KMS-11 (cell line): ENCODE data around the gene FOXN1.
A peak's percentile ranks its signal among the peaks of the same experiment; 100 is the strongest.

Experiments used
- H2AFZ ChIP-seq: fragments of 200-600 bp; sonication (generic); 2 replicates; pipeline ENCODE4 v1.6.1; 2016; ENCODE audit warnings: antibody characterized with exemption, mixed run types, low read depth
- H3K27ac ChIP-seq: fragments of 200-600 bp; sonication (generic); 2 replicates; pipeline ENCODE4 v1.6.1; 2016; ENCODE audit warnings: mild to moderate bottlenecking, mixed run types
- H3K27me3 ChIP-seq: fragments of 200-600 bp; sonication (generic); 2 replicates; pipeline ENCODE4 v1.6.1; 2017; ENCODE audit warnings: mild to moderate bottlenecking, low read depth, mixed run types, moderate library complexity; ENCODE audit not compliant: insufficient read depth
- H3K36me3 ChIP-seq: fragments of 200-600 bp; sonication (generic); 2 replicates; pipeline ENCODE4 v1.6.1; 2017; ENCODE audit warnings: mild to moderate bottlenecking, mixed run types; ENCODE audit not compliant: insufficient read depth
- H3K4me1 ChIP-seq: fragments of 200-600 bp; sonication (generic); 2 replicates; pipeline ENCODE4 v1.6.1; 2016; ENCODE audit warnings: mild to moderate bottlenecking, low read depth, mixed run types; ENCODE audit not compliant: poor library complexity, severe bottlenecking
- H3K4me2 ChIP-seq: fragments of 200-600 bp; sonication (generic); 2 replicates; pipeline ENCODE4 v1.7.0; 2016; ENCODE audit warnings: mild to moderate bottlenecking, mixed run types
- H3K4me3 ChIP-seq: fragments of 200-600 bp; sonication (generic); IDR thresholded peaks from 2 replicates; pipeline ENCODE4 v1.6.1; 2017; ENCODE audit warnings: low read depth, low read length, mixed read lengths; ENCODE audit not compliant: insufficient read depth
- H3K79me2 ChIP-seq: fragments of 200-600 bp; sonication (generic); 2 replicates; pipeline ENCODE4 v1.6.1; 2016; ENCODE audit warnings: low read depth, mixed run types; ENCODE audit not compliant: insufficient read depth
- H3K9ac ChIP-seq: fragments of 200-600 bp; sonication (generic); 2 replicates; pipeline ENCODE4 v1.6.1; 2016; ENCODE audit warnings: mild to moderate bottlenecking, mixed run types
- H4K20me1 ChIP-seq: fragments of 200-600 bp; sonication (generic); 2 replicates; pipeline ENCODE4 v1.6.1; 2016; ENCODE audit warnings: mild to moderate bottlenecking, mixed run types; ENCODE audit not compliant: insufficient read depth
- TF ChIP-seq, protein P1 (sequence below): fragments of 200-600 bp; sonication (generic); conservative IDR thresholded peaks from 2 replicates; pipeline ENCODE4 v1.6.1; 2017; ENCODE audit warnings: low read depth, mild to moderate bottlenecking, antibody characterized with exemption, low read length, moderate library complexity, mixed read lengths

The FOXN1 gene

GRCh38 chr17:28547096-28547622, 41.0 kb downstream of the FOXN1 start:
- H3K4me1 ChIP-seq, result peaks cover 28% of the 10 kb centered on the region
- no peaks in the 10 kb centered on the region for H4K20me1 ChIP-seq
- H3K4me3 ChIP-seq, result no peak overlapping the region
- TF ChIP-seq, protein P1, sequence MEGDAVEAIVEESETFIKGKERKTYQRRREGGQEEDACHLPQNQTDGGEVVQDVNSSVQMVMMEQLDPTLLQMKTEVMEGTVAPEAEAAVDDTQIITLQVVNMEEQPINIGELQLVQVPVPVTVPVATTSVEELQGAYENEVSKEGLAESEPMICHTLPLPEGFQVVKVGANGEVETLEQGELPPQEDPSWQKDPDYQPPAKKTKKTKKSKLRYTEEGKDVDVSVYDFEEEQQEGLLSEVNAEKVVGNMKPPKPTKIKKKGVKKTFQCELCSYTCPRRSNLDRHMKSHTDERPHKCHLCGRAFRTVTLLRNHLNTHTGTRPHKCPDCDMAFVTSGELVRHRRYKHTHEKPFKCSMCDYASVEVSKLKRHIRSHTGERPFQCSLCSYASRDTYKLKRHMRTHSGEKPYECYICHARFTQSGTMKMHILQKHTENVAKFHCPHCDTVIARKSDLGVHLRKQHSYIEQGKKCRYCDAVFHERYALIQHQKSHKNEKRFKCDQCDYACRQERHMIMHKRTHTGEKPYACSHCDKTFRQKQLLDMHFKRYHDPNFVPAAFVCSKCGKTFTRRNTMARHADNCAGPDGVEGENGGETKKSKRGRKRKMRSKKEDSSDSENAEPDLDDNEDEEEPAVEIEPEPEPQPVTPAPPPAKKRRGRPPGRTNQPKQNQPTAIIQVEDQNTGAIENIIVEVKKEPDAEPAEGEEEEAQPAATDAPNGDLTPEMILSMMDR, result no peak
- no peaks in the 10 kb centered on the region for H3K36me3 ChIP-seq
- H3K27me3 ChIP-seq, result 0 out of 2 replicates have a peak, but pooled peaks cover 8% of the 10 kb centered on the region
- no peak overlapping the region for H3K27ac ChIP-seq
- no peak overlapping the region for H3K9ac ChIP-seq
- H3K4me2 ChIP-seq, result no peak overlapping the region
- H2AFZ ChIP-seq, result no peak overlapping the region
- no peaks in the 10 kb centered on the region for H3K79me2 ChIP-seq

GRCh38 chr17:28547623-28548416, 41.7 kb downstream of the FOXN1 start:
- Histone ChIP-seq H3K79me2 (no peaks in the 10 kb centered on the region), H2AFZ (no peak overlapping the region), H3K27me3 (0 out of 2 replicates have a peak, but pooled peaks cover 8% of the 10 kb centered on the region), H3K27ac (no peak overlapping the region), H3K4me3 (no peak overlapping the region), H3K36me3 (no peaks in the 10 kb centered on the region), H4K20me1 (no peaks in the 10 kb centered on the region), H3K9ac (no peak overlapping the region), H3K4me2 (no peak overlapping the region), H3K4me1 (peaks cover 31% of the 10 kb centered on the region)
- TF ChIP-seq, protein P1, result peak; percentile 99

DNA sequence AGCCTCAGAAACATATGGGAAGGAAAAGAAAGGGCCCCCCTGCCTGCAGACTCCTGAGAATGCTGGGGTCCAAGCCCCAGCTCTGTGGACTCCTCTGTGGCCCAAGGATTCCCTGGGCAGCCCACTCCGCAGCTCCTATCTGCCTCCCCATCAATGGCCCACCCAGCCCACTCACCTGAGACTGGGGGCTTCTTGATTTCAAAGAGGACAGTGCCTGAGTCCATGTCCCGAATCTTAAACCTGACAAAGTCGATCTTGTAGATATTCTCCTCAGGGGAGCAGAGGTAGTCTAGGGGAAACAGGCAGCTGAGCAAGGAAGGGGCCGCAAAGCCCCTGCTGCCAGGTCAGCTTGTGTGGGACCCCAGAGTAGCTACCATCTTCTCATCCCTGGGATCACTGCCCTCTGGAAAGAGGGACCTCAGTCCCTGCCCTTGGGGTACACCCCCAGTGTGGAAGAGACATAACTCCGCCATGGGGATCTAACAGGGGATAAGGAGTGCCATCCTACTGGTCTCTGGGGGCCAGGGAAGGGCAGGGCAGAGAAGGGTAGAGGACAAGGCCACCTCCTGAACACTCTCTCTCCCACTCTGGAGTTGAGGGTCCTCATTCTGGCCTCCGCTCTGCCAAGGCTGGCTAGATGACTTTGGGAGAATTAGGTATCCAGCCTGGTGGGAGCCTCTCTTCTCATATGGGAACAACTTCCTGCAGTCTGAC, 42.4 kb downstream of the FOXN1 start:
- peaks cover 39% of the 10 kb centered on the region for H3K4me1 ChIP-seq
- no peaks in the 10 kb centered on the region for H3K79me2 ChIP-seq
- no peak overlapping the region for H3K9ac ChIP-seq
- 0 out of 2 replicates have a peak, but pooled peaks cover 8% of the 10 kb centered on the region for H3K27me3 ChIP-seq
- TF ChIP-seq, protein P1, result peak; percentile 61
- H4K20me1 ChIP-seq, result no peaks in the 10 kb centered on the region
- H3K4me3 ChIP-seq, result no peak overlapping the region
- no peaks in the 10 kb centered on the region; the same call in 1 of the 2 replicates for H3K36me3 ChIP-seq
- no peak overlapping the region; the same call in 1 of the 2 replicates for H3K4me2 ChIP-seq
- H3K27ac ChIP-seq, result no peak overlapping the region
- H2AFZ ChIP-seq, result no peak overlapping the region

DNA sequence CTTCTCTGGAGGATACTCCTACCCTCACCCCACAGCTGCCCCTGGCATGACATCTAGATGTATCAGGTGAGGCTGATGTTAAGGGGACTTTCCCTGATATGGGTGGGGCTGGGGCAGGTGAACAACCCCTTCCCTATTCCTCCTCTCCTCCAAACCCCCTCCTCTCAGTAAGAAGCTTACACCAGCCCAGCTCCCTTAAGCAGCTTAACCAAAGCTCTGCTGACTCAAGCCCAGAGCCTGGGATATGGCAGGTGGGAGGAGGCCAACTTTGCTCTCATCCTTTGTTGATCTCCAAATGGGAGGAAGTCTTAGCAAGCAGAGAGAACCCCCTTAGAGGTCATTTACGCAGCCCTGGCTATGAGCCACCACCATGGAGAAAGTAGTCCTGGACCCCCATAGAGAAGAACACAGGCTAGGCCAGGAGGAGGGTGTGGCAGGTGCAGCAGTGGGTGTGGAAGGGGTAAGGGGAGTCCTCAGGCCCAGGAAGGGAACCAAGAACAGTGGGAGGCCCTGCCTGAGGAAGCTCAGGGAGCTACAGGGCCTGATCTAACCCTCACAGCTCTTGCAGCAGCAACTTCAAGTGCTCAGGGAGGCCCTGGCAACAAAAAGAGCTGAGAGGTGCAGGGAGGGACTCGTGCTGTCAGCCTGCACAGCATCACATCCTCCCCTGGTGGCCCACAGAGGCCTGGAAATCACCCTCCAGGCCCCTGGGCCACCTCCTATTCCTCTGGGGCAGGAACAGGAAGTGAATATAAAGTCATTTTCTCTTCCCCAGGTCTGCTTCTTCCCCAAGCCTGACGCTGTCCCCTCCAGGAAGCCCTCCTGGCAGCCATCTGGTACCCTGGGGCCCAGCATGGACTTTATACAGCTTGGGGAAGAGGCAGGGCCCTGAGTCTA, 43.3 kb downstream of the FOXN1 start:
- H3K9ac ChIP-seq, result no peak overlapping the region
- peaks cover 44% of the 10 kb centered on the region for H3K4me1 ChIP-seq
- no peak overlapping the region for H3K27ac ChIP-seq
- no peak overlapping the region; the same call in 1 of the 2 replicates for H3K4me2 ChIP-seq
- H3K36me3 ChIP-seq, result no peaks in the 10 kb centered on the region; the same call in 1 of the 2 replicates
- TF ChIP-seq, protein P1, result 0 out of 2 replicates have a peak, but pooled peaks have one; percentile 16
- H3K79me2 ChIP-seq, result no peaks in the 10 kb centered on the region
- no peak overlapping the region for H2AFZ ChIP-seq
- no peak overlapping the region for H3K4me3 ChIP-seq
- H4K20me1 ChIP-seq, result no peaks in the 10 kb centered on the region
- H3K27me3 ChIP-seq, result 0 out of 2 replicates have a peak, but pooled peaks cover 8% of the 10 kb centered on the region
